GM19452 (cell line): ENCODE data around the gene LMLN.
"Not testable (repeated sequence)": the region's sequence is repeated elsewhere in the genome, so short reads cannot be mapped to it uniquely, and the experiment has no call there.

Experiments
- ATAC-seq: cut with Tn5 transposase; IDR thresholded peaks from one replicate; pipeline ENCODE4 v1.9.1; 2021; ENCODE audit not compliant: unreplicated experiment

LMLN gene

GRCh38 chr3:198071602-198072287 is 111.7 kb downstream of the LMLN start:
- ATAC-seq: peak; percentile 100

DNA sequence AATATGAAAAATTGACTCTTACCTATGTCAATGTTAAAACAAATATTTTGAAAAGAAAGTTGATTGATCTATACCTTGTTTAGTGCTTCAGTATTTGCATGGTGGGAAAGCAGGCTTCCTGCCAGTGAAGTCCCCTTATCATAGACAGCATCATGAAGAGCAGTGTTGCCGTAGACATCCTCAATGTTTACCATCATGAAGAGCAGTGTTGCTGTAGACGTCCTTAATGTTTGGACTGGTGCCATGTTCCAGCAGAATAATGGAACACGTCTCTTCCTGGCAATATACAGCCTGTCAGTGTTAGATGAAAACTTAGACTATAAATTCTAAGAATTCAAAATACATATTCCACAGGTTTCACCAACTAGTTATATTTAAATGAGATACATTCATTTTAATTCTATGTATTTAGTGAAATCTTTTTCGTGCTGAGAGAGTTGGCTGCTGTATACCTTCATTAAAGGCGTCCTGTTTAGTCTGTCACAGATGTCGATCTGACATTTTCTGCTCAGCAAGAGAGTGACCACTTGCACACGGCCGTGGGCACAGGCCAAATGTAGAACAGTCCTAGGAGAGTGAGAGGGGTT is 116.8 kb downstream of the LMLN start:
- no peak for ATAC-seq

GRCh38 chr3:198079771-198080520 is 119.9 kb downstream of the LMLN start:
- no peak for ATAC-seq

- ATAC-seq: peak; percentile 69
Observed at GRCh38 chr3:198080521-198081384, 120.7 kb downstream of the LMLN start.

DNA sequence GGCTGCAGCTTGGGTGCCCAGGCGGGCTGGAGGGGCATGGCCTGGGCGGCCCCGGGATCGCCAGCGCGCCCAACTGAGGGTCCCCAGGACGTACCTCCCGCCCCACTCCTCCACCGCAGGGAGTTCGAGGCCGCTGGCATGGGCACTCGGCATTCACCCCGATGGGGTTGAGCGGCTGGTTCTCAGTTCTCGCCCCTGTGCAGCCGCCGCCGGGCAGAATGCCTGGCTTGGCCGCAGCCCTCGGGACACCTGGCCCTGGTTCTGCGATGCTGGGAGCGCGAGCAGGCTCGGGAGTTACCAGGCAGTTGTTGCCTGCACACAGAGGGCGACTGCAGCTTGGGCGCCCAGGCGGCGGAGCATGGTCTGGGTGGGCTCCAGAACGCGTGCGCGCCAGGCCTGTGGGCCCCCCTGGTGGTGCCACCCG is 121.4 kb downstream of the LMLN start:
- ATAC-seq: no peak

GRCh38 chr3:198082226-198082625 is 122.2 kb downstream of the LMLN start:
- not testable (repeated sequence) for ATAC-seq

DNA sequence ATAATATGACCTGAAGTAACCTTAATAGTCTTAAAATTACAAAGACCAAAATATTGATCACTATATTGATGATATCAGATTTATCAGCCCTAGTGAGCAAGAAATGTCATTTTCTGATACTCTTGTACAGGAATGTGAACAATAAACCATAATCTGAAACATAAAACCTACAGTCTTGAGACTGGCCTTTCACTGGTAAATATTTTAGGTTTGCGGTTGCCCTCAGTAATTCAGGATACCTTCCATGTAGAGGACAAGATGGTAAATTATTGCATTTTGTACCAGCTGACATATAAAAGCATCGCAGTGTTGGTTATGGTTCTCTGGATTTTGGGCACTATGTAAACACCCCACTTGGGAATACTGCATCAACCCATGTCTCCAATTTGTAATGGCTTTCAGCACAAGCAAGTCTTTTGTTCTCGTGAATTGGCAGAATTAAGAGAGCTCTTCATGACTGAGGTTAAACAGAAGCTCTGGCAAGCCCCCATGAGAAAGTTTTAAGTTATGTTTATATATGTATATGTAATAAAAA is 128.5 kb downstream of the LMLN start:
- no peak for ATAC-seq

DNA sequence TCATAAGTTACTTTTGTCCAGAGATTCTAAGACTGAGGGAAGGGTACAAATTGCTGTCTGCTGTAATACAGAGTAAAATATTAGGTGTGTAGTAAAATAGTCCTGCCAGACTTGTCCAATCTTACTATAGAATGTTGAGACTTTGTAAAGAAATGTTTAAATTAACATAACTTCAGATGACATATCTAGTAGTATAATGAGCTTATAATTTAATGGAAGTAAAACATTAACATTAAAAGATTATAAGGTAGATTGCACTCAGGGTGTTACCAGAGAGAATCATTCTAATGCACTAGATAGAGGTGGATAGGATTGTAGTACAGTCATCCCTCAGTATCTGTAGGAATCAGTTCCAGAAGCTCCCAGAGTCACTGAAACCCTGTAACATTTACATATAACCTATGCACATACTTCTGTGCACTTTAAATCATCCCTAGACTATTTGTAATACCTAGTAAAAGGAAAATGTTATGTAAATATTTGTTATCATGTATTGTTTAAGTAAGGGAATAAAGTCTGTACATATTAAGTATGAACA is 130.8 kb downstream of the LMLN start:
- ATAC-seq: no peak

DNA sequence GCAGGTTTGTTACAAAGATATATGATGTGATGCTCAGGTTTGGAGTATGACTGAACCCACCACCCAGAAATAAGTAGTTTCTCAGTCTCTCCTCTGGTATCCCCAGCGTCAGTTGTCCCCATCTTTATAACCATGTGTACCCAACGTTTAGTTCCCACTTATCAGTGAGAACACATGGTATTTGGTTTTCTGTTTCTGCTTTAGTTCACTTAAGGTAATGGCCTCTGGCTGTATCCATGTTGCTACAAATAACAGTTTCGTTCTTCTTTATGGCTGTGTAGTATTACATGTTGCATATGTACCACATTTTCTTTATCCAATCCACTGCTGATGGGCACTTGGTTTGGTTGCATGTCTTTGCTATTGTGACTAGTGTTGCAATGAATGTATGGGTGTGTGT is 132.3 kb downstream of the LMLN start:
- no peak for ATAC-seq

DNA sequence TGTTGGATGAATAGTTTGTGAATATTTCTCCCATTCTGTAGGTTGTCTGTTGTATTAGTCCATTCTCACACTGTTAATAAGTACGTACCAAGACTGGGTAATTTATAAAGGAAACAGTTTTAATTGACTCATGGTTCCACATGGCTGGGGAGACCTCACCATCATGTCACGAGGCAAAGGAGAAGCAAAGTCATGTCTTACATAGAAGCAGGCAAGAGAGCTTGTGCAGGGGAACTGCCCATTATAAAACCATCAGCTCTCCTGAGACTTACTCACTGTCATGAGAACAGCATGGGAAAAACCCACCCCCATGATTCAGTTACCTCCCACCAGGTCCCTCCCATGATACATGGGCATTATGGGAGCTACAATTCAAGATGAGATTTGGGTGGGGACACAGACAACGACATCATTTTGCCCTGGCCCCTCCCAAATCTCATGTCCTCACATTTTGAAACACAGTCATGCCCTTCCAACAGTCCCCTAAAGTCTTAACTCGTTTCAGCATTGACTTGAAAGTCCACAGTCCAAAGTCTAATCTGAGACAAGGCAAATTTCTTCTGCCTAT is 133.2 kb downstream of the LMLN start:
- no peak for ATAC-seq
